Measurements from ENCODE around the gene LYRM4.

DNA sequence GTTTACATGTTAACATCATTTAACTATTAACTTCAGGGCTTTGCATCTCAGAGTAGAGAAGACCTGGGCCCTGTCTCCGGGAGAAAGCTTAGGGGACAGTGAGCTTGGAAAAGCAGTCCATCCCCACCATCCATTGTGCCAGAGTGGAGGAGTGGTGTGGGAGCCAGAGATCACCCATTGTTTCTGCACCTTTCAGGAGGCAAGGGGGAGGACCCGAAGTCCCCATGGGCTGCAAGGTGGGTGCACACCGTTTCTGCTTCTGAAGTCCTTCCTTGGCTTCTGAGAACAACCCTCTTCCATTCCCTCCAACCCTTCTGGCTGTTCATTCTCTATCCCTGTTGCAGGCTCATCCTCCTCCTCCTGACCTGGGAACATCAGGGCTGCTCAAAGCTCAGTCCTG lies 179.6 kb downstream of the LYRM4 start:
- TF ChIP-seq POLR2AphosphoS5 (IDR thresholded peaks at IDR 0.05) (no peak), EZH2 (IDR thresholded peaks at IDR 0.05; ENCODE audit: borderline replicate concordance, insufficient read depth, low read length, poor library complexity, severe bottlenecking) (no peak), TAF1 (IDR thresholded peaks at IDR 0.05; ENCODE audit: low read depth) (no peak), SMC3 (conservative IDR thresholded peaks at IDR 0.05; ENCODE audit: poor library complexity) (no peak)
- TF ChIP-seq, protein P1, sequence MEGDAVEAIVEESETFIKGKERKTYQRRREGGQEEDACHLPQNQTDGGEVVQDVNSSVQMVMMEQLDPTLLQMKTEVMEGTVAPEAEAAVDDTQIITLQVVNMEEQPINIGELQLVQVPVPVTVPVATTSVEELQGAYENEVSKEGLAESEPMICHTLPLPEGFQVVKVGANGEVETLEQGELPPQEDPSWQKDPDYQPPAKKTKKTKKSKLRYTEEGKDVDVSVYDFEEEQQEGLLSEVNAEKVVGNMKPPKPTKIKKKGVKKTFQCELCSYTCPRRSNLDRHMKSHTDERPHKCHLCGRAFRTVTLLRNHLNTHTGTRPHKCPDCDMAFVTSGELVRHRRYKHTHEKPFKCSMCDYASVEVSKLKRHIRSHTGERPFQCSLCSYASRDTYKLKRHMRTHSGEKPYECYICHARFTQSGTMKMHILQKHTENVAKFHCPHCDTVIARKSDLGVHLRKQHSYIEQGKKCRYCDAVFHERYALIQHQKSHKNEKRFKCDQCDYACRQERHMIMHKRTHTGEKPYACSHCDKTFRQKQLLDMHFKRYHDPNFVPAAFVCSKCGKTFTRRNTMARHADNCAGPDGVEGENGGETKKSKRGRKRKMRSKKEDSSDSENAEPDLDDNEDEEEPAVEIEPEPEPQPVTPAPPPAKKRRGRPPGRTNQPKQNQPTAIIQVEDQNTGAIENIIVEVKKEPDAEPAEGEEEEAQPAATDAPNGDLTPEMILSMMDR (IDR thresholded peaks at IDR 0.05; ENCODE audit: poor library complexity, severe bottlenecking), result no peak

All from neural cell (in vitro differentiated cells).